Effector memory CD4-positive, alpha-beta T cell (primary cell): ENCODE data around the gene PITPNM2.

ENCODE experiments used
- DNase-seq, 3 donors: peaks; one replicate each; pipeline ENCODE4 v3.0.0-alpha.2; 2020
- H3K27ac ChIP-seq: 2 replicates; pipeline ENCODE4 v1.7.0; 2013; ENCODE audit warnings: mild to moderate bottlenecking, low read length, moderate library complexity; ENCODE audit not compliant: insufficient read depth, poor library complexity, severe bottlenecking
- H3K27me3 ChIP-seq: replicated peaks from 2 replicates; pipeline ENCODE4 v1.7.0; 2013; ENCODE audit warnings: mild to moderate bottlenecking, low read length; ENCODE audit not compliant: insufficient read depth, control insufficient read depth, poor library complexity, severe bottlenecking
- H3K36me3 ChIP-seq: 2 replicates; pipeline ENCODE4 v1.7.0; 2013; ENCODE audit warnings: mild to moderate bottlenecking, low read length, moderate library complexity; ENCODE audit not compliant: control insufficient read depth, insufficient read depth
- H3K4me1 ChIP-seq: 2 replicates; pipeline ENCODE4 v1.7.0; 2013; ENCODE audit warnings: low read length, mild to moderate bottlenecking; ENCODE audit not compliant: control insufficient read depth, insufficient read depth, poor library complexity, severe bottlenecking
- H3K4me3 ChIP-seq: 2 replicates; pipeline ENCODE4 v1.7.0; 2013; ENCODE audit warnings: low read length, low read depth, mild to moderate bottlenecking; ENCODE audit not compliant: insufficient read depth, poor library complexity, severe bottlenecking
- H3K9me3 ChIP-seq: 2 replicates; pipeline ENCODE4 v1.7.0; 2013; ENCODE audit warnings: mild to moderate bottlenecking, low read length, moderate library complexity; ENCODE audit not compliant: control insufficient read depth

Gene PITPNM2

GRCh38 chr12:123148223-123148622 lies 2.7 kb downstream of the PITPNM2 start:
- no peaks in the 10 kb centered on the region for H3K27me3 ChIP-seq
- H3K36me3 ChIP-seq: no peaks in the 10 kb centered on the region
- H3K9me3 ChIP-seq: no peaks in the 10 kb centered on the region
- no peak for DNase-seq
- no peak overlapping the region for H3K27ac ChIP-seq
- H3K4me3 ChIP-seq: no peak overlapping the region
- peaks cover 14% of the 10 kb centered on the region for H3K4me1 ChIP-seq

- no peaks in the 10 kb centered on the region for H3K36me3 ChIP-seq
- no peaks in the 10 kb centered on the region for H3K9me3 ChIP-seq
- no peak for DNase-seq
- no peak overlapping the region for H3K27ac ChIP-seq
- no peak overlapping the region for H3K4me3 ChIP-seq
- H3K4me1 ChIP-seq: peaks cover 9% of the 10 kb centered on the region
- H3K27me3 ChIP-seq: no peaks in the 10 kb centered on the region
Measured at GRCh38 chr12:123145211-123145610, 5.7 kb downstream of the PITPNM2 start.

GRCh38 chr12:123143736-123144461 lies 7.0 kb downstream of the PITPNM2 start:
- DNase-seq: no peak
- no peak overlapping the region for H3K27ac ChIP-seq

GRCh38 chr12:123142921-123143735 lies 7.8 kb downstream of the PITPNM2 start:
- DNase-seq: no peak
- H3K27me3 ChIP-seq: no peaks in the 10 kb centered on the region
- H3K36me3 ChIP-seq: no peaks in the 10 kb centered on the region
- no peaks in the 10 kb centered on the region for H3K4me1 ChIP-seq
- H3K9me3 ChIP-seq: no peaks in the 10 kb centered on the region
- no peak overlapping the region for H3K4me3 ChIP-seq
- H3K27ac ChIP-seq: no peak overlapping the region

More at GRCh38 chr12:123143736-123144461, 7.0 kb downstream of the PITPNM2 start:
- H3K4me1 ChIP-seq: no peaks in the 10 kb centered on the region
- no peak overlapping the region for H3K4me3 ChIP-seq
- no peaks in the 10 kb centered on the region for H3K9me3 ChIP-seq
- H3K27me3 ChIP-seq: no peaks in the 10 kb centered on the region
- no peaks in the 10 kb centered on the region for H3K36me3 ChIP-seq

- no peak overlapping the region for H3K27ac ChIP-seq
- H3K27me3 ChIP-seq: no peaks in the 10 kb centered on the region
- no peak overlapping the region for H3K4me3 ChIP-seq
- DNase-seq: no peak
- no peaks in the 10 kb centered on the region for H3K4me1 ChIP-seq
- H3K36me3 ChIP-seq: no peaks in the 10 kb centered on the region
- no peaks in the 10 kb centered on the region for H3K9me3 ChIP-seq
Measured at GRCh38 chr12:123142518-123142840, 8.4 kb downstream of the PITPNM2 start.

- H3K4me1 ChIP-seq: no peaks in the 10 kb centered on the region
- no peak overlapping the region for H3K4me3 ChIP-seq
- no peak for DNase-seq
- no peak overlapping the region for H3K27ac ChIP-seq
- no peaks in the 10 kb centered on the region for H3K36me3 ChIP-seq
- no peaks in the 10 kb centered on the region for H3K27me3 ChIP-seq
- no peaks in the 10 kb centered on the region for H3K9me3 ChIP-seq
Measured at GRCh38 chr12:123141615-123142517, 9.0 kb downstream of the PITPNM2 start.

GRCh38 chr12:123140676-123141614 lies 9.9 kb downstream of the PITPNM2 start:
- H3K9me3 ChIP-seq: no peaks in the 10 kb centered on the region

GRCh38 chr12:123139926-123140675 lies 10.8 kb downstream of the PITPNM2 start:
- Histone ChIP-seq H3K9me3 (no peaks in the 10 kb centered on the region), H3K4me3 (no peak overlapping the region), H3K36me3 (no peaks in the 10 kb centered on the region), H3K27ac (no peak overlapping the region), H3K4me1 (no peaks in the 10 kb centered on the region), H3K27me3 (no peaks in the 10 kb centered on the region)
- DNase-seq: no peak

More at GRCh38 chr12:123140676-123141614, 9.9 kb downstream of the PITPNM2 start:
- Histone ChIP-seq H3K27me3 (no peaks in the 10 kb centered on the region), H3K4me1 (no peaks in the 10 kb centered on the region), H3K27ac (no peak overlapping the region), H3K4me3 (no peak overlapping the region), H3K36me3 (no peaks in the 10 kb centered on the region)
- DNase-seq: no peak
